Osteoblast (primary cell): ENCODE data around the gene RAB8A. TPM values are rescaled to one million over a fixed set of nuclear protein-coding genes. Genes with fewer than 3 reads are reported as not detected.

Experiments used
- DNase-seq: peaks from one replicate; pipeline ENCODE4 v3.0.0; 2011; ENCODE audit warnings: low spot score, mixed read lengths; ENCODE audit not compliant: insufficient read length; ENCODE audit errors: missing footprints
- H2AFZ ChIP-seq: 2 replicates; pipeline ENCODE4 v1.6.0; 2011; ENCODE audit warnings: mild to moderate bottlenecking, low read length
- H3K27ac ChIP-seq: 2 replicates; pipeline ENCODE4 v1.5.1; 2011; ENCODE audit warnings: mild to moderate bottlenecking, low read depth, low read length, moderate library complexity
- H3K27me3 ChIP-seq: 2 replicates; pipeline ENCODE4 v1.6.0; 2012; ENCODE audit warnings: mild to moderate bottlenecking, control low read depth, inconsistent platforms, low read length, moderate library complexity; ENCODE audit not compliant: insufficient read depth
- H3K36me3 ChIP-seq: 2 replicates; pipeline ENCODE4 v1.5.1; 2011; ENCODE audit warnings: mild to moderate bottlenecking, low read length, control low read depth, moderate library complexity; ENCODE audit not compliant: insufficient read depth
- H3K4me1 ChIP-seq: 2 replicates; pipeline ENCODE4 v1.5.1; 2011; ENCODE audit warnings: mild to moderate bottlenecking, low read length, control low read depth, moderate library complexity; ENCODE audit not compliant: insufficient read depth
- H3K4me2 ChIP-seq: 2 replicates; pipeline ENCODE4 v1.6.0; 2011; ENCODE audit warnings: mild to moderate bottlenecking, low read length; ENCODE audit not compliant: insufficient read depth
- H3K4me3 ChIP-seq: fragments of 200-600 bp; sonication (generic); 3 replicates; pipeline ENCODE4 v1.5.1; 2012; ENCODE audit warnings: mild to moderate bottlenecking, low read length, inconsistent platforms; ENCODE audit not compliant: insufficient read depth
- H3K79me2 ChIP-seq: 2 replicates; pipeline ENCODE4 v1.6.0; 2012; ENCODE audit warnings: mild to moderate bottlenecking, low read length, control low read depth, inconsistent platforms; ENCODE audit not compliant: insufficient read depth
- H3K9me3 ChIP-seq: 2 replicates; pipeline ENCODE4 v1.5.1; 2011; ENCODE audit warnings: low read depth, low read length, control low read depth
- H4K20me1 ChIP-seq: 2 replicates; pipeline ENCODE4 v1.6.0; 2012; ENCODE audit warnings: mild to moderate bottlenecking, low read length, control low read depth; ENCODE audit not compliant: insufficient read depth
- total RNA-seq: library from RNA; depleted of rRNA; stranded (reverse); fragments of >200 nt; gene quantifications from 2 replicates; pipeline ENCODE4 v1.2.3, GENCODE V29; 2012
- TF ChIP-seq, protein P1 (sequence below): IDR thresholded peaks from 2 replicates; pipeline ENCODE4 v1.5.1; 2011; ENCODE audit warnings: mild to moderate bottlenecking, low read depth, low read length, moderate library complexity; ENCODE audit errors: extremely low read depth

Gene RAB8A
- total RNA-seq, 1 donor, result 68.8 TPM

DNA sequence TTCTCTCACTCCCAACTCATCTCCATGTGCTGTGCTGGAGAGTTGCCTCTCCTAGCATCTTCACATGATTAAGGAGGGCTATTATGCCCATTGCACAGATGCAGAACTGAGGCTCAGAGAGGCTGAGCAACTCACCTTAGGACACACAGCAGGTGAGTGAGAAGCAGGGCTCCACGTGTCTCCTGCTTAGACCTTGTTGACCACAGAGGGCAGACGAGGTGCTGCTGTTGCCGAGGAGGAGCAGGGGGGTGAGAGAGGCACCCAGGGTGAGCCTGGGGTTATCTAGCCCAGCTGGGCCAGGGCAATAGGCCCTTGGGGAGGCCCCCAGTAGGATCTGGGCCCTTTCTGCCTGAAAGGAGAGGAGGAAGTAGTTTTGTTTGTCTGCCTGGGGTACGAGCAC, 29.4 kb downstream of the RAB8A start:
- TF ChIP-seq, protein P1, sequence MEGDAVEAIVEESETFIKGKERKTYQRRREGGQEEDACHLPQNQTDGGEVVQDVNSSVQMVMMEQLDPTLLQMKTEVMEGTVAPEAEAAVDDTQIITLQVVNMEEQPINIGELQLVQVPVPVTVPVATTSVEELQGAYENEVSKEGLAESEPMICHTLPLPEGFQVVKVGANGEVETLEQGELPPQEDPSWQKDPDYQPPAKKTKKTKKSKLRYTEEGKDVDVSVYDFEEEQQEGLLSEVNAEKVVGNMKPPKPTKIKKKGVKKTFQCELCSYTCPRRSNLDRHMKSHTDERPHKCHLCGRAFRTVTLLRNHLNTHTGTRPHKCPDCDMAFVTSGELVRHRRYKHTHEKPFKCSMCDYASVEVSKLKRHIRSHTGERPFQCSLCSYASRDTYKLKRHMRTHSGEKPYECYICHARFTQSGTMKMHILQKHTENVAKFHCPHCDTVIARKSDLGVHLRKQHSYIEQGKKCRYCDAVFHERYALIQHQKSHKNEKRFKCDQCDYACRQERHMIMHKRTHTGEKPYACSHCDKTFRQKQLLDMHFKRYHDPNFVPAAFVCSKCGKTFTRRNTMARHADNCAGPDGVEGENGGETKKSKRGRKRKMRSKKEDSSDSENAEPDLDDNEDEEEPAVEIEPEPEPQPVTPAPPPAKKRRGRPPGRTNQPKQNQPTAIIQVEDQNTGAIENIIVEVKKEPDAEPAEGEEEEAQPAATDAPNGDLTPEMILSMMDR, result no peak
- Histone ChIP-seq H3K79me2 (no peaks in the 10 kb centered on the region), H3K36me3 (no peaks in the 10 kb centered on the region), H3K4me3 (no peak overlapping the region), H3K27ac (no peak overlapping the region), H4K20me1 (no peaks in the 10 kb centered on the region), H3K9me3 (no peaks in the 10 kb centered on the region), H3K27me3 (no peaks in the 10 kb centered on the region), H3K4me2 (no peak overlapping the region), H3K4me1 (no peaks in the 10 kb centered on the region), H2AFZ (no peak overlapping the region)
- peak; percentile 11 for DNase-seq

DNA sequence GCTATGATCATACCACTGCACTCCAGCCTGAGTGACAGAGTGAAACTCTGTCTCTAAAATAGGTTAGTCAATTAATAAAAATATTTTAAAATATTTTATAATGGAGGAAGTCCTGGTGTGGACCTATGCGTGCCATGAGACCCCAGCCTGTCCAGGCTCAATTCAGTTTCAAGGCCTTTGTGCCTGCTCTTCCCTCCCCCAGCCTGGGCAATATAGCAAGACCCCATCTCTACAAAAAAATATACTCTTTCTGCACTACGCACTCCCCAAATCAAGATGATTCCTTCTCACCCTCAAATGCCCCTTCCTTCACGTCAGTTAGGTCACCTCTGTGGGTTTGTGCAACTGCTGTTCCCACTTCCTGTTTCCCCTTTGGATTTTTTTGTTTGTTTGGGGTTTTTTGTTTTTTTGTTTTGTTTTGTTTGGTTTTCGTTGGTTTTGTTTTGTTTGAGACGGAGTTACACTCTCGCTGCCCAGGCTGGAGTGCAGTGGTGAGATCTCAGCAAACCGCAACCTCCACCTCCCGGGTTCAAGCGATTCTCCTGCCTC, 30.4 kb downstream of the RAB8A start:
- Histone ChIP-seq H3K27me3 (no peaks in the 10 kb centered on the region), H3K9me3 (no peaks in the 10 kb centered on the region), H3K4me2 (no peak overlapping the region), H2AFZ (no peak overlapping the region), H4K20me1 (no peaks in the 10 kb centered on the region), H3K79me2 (no peaks in the 10 kb centered on the region), H3K4me3 (no peak overlapping the region), H3K4me1 (no peaks in the 10 kb centered on the region), H3K36me3 (no peaks in the 10 kb centered on the region), H3K27ac (no peak overlapping the region)
- TF ChIP-seq, protein P1, result no peak
- no peak for DNase-seq

DNA sequence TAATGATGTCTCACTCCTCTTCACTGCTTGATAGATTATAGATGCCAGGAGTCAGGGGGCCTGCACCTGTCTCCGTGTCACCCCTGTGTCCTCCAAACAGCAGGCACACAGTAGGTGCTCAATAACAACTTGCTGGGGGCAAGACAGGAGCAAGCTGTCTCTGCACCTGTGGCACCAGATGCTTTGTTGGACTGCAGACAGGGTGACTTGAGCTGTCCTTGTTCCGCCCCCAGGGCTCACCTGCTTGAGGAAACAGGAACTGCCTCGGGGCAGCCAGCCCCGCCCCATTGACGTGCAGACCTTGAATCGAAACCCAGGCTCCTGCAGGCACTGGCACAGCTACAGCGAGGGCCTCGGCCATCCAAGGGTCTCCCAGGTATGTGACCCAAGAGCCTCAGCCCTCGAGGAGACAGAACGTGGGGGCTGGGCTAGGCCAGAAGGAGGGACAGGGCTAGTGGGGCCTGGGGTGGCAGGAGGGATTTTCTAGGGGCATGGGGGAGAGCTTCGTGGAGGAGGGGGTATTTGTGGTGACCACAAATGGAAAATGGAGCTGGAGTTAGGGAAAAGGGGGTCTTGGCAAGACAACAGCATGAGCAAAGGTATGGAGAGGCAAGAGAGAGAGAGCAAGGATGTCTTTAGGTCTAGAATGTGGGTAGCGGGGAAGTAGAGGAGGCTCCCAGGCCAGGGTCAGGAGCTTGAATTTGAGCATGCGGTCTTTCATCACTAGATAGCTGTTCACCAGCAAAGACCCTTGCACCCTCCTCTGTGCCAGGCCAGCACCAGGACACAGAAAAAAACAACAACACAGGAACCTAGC, 31.9 kb downstream of the RAB8A start, which contains the start of gene HSH2D:
TSS of gene HSH2D (plus strand) at position 287 of the 817 bp plus-strand sequence. CDS start 5,066 bp downstream, outside the sequence.
- Histone ChIP-seq H3K4me3 (no peak within 1 kb of the TSS), H3K27ac (no peak within 1 kb of the TSS), H3K4me1 (no peaks in the 10 kb centered on the region), H3K4me2 (no peak within 1 kb of the TSS), H2AFZ (no peak within 1 kb of the TSS), H3K36me3 (no peaks in the 10 kb centered on the region), H3K27me3 (no peaks in the 10 kb centered on the region), H4K20me1 (no peaks in the 10 kb centered on the region), H3K9me3 (no peaks in the 10 kb centered on the region), H3K79me2 (no peaks in the 10 kb centered on the region)
- TF ChIP-seq, protein P1, result no peak
- no peak for DNase-seq

DNA sequence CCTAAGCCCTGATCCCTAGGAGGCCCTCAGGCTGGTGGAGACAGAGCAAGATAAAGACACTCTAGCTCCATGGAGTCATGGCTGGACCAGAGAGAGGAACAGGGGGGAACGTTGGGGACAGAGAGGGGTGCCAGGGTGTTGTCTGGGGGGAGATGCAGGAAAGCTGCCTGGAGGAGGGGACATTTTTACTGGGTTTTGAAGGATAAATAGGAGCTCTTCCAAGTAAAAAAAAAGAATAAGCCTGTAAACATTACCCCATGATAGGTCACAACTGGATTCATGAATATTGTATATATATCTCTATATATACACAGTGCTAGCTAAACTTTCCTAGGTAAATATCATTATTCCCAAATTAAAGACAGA, 32.5 kb downstream of the RAB8A start:
- no peak overlapping the region for H3K27ac ChIP-seq
- H3K27me3 ChIP-seq, result no peaks in the 10 kb centered on the region
- no peak overlapping the region for H3K4me2 ChIP-seq
- no peak overlapping the region for H3K4me3 ChIP-seq
- H3K79me2 ChIP-seq, result no peaks in the 10 kb centered on the region
- peak; percentile 42 for DNase-seq
- H4K20me1 ChIP-seq, result no peaks in the 10 kb centered on the region
- no peaks in the 10 kb centered on the region for H3K9me3 ChIP-seq
- TF ChIP-seq, protein P1, result no peak
- H3K36me3 ChIP-seq, result no peaks in the 10 kb centered on the region
- H2AFZ ChIP-seq, result no peak overlapping the region
- H3K4me1 ChIP-seq, result no peaks in the 10 kb centered on the region
